Measurements from ENCODE around the gene HELT. TPM values are rescaled to one million over a fixed set of nuclear protein-coding genes. Genes with fewer than 3 reads are reported as not detected.
"Not testable (repeated sequence)": the region's sequence is repeated elsewhere in the genome, so short reads cannot be mapped to it uniquely, and the experiment has no call there.

HELT gene
- polyA plus RNA-seq, 1 donor, result not detected

GRCh38 chr4:185036019-185036418, 17.7 kb downstream of the HELT start:
- no peak for DNase-seq

DNA sequence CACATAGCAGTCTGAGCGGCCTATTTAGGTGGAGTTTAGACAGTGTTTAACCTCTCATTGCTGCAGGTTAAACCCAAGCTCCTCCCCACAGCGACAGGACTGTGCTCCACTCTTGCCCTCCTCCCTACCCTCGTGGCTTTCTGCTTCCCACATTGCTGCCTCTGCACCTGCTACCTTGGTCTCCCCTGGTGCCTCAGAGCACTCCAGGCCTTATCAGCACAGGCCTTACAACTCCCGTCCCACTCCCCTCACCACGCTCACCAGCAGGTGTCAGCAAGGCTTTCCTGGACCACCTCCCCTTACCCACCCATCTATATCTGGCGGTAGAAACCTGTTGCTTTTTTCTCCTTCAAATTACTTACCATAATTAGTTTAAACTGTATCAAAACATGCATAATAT, 18.6 kb downstream of the HELT start:
- DNase-seq, result no peak

DNA sequence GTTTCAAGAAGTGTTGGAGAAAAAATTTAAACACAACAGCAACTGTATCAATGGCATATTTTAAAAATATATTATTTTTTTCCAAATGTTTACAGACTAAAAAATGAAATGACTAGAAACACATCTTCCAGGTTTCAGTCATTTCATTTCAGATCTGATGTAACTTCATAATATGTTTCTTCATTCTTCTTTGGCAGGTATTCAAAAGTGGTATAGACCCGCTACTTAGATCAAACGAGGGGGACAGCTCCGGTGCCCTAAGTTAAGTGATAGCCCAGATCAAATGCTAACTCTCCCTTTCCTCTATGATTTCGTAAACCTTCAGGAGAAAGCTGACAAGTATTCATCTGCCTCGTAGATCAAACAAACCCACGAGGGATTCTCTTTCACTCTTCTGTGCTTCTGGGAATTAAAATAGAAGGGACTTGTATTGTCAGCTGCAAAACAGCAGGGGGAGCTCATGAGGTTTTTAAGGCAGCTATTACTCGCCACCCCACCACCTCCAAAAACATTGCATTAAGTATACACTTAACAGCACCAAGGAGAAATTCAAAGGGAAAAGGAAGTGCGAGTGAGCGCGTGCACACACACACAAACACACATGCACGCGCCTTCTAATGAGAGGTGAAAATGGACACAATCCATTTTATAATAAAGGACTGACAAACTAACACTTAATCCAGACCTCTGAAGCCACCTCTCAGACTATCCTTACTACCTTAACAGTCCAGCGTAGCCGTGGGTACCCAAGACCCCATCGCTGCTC, 21.4 kb downstream of the HELT start:
- no peak for DNase-seq

- DNase-seq, result no peak
Observed at GRCh38 chr4:185040523-185040922, 22.2 kb downstream of the HELT start.

DNA sequence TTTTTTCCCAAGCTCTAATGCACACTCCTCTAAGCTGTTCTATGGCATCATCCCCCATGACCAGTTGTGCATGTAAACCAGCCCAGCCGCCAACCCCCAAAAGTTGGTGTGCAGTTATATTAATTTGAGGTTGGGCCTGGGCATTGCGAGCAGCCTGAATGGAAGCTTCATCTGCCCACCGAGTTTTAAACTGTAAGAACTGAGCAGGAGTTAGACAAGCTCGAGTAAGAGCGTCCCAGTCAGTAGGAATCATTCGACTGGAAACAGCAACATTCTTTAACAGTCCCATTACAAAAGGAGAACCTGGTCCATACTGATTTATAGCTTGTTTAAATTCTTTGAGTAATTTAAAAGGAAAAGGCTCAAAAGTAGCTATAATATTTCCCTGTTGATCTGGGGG, 32.0 kb downstream of the HELT start:
- DNase-seq, result not testable (repeated sequence)

- DNase-seq, result not testable (repeated sequence)
Observed at GRCh38 chr4:185051283-185051682, 33.0 kb downstream of the HELT start.

GRCh38 chr4:185053746-185054145, 35.5 kb downstream of the HELT start:
- DNase-seq, result no peak

DNA sequence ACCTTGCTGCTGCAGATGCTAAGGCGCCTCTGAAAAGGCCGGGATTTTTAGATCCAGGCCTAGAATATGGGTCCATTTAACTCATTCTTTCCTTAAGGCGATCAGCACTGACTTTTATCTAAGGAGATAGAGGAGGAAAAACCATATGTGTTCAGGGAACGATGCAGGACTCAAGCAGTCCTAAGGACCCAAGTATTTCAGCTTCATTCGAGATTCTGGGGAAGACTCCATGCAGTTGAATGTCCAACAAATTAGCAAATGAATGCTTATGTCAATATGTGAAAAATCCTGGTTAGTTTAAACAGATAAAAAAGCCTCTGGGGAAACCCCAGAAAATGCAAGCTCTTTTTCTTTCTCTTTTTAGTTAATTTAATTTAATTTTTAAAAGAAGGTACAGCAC, 36.0 kb downstream of the HELT start:
- DNase-seq, result no peak

DNA sequence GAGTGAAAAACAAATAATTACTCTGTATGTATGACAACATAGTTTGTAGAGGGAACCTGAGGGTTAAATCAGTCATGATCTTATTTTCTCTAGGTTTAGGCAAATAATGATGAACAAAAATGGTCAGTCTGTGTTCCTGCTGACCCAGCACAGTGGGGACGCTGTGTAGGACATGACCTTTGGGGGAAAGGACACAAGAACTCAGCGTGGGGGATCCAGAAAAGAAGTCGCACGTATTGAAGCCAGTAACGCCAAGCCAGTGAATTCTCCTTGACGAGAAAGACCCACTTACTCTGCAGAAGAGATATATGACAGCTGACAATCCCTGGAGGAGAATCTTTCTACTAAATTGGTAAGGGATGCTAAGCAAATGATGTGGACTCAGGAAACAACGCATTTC, 36.6 kb downstream of the HELT start:
- no peak for DNase-seq

DNA sequence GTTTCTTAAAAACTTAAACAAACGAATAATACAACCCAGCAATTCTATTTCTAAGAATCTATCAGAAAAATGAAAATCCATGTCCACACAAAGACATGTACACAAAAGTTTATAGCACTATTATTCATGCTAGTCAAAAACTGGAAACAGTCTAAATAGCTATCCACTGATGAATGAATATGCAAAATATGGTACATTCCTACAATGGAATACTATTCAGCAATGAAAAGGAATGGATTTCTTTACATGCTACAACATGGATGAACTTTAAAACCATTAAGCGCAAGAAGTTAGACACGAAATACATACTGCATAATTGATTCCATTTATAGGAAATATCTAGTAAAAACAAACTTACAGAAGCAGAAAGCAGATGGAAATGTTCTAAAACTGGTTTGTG, 43.3 kb downstream of the HELT start:
- DNase-seq, result no peak

DNA sequence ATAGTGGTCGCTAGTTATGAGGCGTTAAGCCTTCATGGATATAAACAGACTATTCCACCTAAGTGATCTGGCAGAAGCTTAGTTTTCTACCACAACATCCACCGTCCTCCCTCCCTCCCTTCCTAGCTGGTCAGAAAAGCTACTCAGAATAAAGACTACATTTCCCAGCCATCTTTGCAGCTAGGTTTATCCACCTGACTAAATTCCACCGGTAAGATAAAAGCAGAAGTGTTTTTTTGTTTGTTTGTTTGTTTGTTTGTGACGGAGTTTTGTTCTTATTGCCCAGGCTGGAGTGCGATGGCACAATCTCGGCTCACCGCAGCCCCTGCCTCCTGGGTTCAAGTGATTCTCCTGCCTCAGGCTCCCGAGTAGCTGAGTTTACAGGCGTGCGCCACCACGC, 44.3 kb downstream of the HELT start:
- no peak for DNase-seq

DNA sequence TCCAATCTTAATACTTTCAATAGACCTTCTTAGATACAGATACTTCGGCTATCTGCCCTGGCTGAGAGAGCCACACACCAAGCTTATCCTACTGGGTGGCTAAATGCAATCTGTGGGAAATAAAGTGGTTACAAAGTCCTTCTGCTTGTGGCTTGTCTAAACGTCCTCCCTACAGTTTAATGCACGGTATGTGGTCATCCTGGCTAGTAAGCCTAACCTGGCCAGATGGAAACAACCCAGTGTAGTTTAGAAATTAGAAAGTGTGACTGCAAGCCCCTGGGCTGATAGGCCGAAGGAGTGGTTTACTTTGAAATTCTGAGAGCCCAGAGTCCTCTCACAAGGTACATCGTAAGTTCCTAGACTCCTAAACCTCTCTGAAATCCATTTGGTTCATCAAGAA, 47.9 kb downstream of the HELT start:
- DNase-seq, result no peak

- DNase-seq, result no peak
Observed at GRCh38 chr4:185068837-185069236, 50.5 kb downstream of the HELT start.

Other genes starting within 250 kb of the HELT start
- 57.7 TPM for gene ACSL1, start 192.5 kb upstream of the HELT start, polyA plus RNA-seq (ENCODE audit: insufficient read length)
- gene SLC25A4, start 124.8 kb downstream of the HELT start, polyA plus RNA-seq (ENCODE audit: insufficient read length), result 37.1 TPM
- 55.2 TPM for gene CFAP97, start 185.5 kb downstream of the HELT start, polyA plus RNA-seq (ENCODE audit: insufficient read length)
- gene SNX25, start 191.1 kb downstream of the HELT start, polyA plus RNA-seq (ENCODE audit: insufficient read length), result 26.0 TPM

All from left kidney (tissue), 2 donors.